Measurements from ENCODE around the gene RRP36. TPM values are rescaled to one million over a fixed set of nuclear protein-coding genes. Genes with fewer than 3 reads are reported as not detected.

RRP36 gene
- total and polyA plus RNA-seq, 2 of the 8 experiments (the other 6 are each of a cell fraction or from before 2014, with no cell fraction given), result 33.9 to 92.3 TPM

GRCh38 chr6:43021270-43022047 lies at the start of gene RRP36 (continued):
- TF ChIP-seq RXRA (IDR thresholded peaks at IDR 0.05; ENCODE audit: insufficient read depth, low read depth, low read length) (no peak), BRCA1 (IDR thresholded peaks at IDR 0.05; ENCODE audit: low read depth, low read length) (no peak), SAP30 (IDR thresholded peaks at IDR 0.05; ENCODE audit: insufficient read depth, insufficient replicate concordance, low read length) (no peak), TCF12 (IDR thresholded peaks at IDR 0.05; ENCODE audit: low read depth, low read length) (no peak), MAFK (IDR thresholded peaks at IDR 0.05; ENCODE audit: low read depth, low read length) (no peak), USF2 (IDR thresholded peaks at IDR 0.05; ENCODE audit: low read length) (no peak), ZNF274 (IDR thresholded peaks at IDR 0.05; ENCODE audit: borderline replicate concordance, extremely low read depth, low read length) (no peak)
